ENCODE results near the gene DCLRE1C. TPM values are rescaled to one million over a fixed set of nuclear protein-coding genes. Genes with fewer than 3 reads are reported as not detected.
A peak's percentile ranks its signal among the peaks of the same experiment; 100 is the strongest.

Gene DCLRE1C
- total and polyA plus RNA-seq, 2 of the 8 experiments (the other 6 are each of a cell fraction or from before 2014, with no cell fraction given) = 0.77 to 7.4 TPM

GRCh38 chr10:14910953-14911352, 42.9 kb downstream of the DCLRE1C start (continued):
- TF ChIP-seq CBX5 (IDR thresholded peaks at IDR 0.05; ENCODE audit: low read depth, low read length) (no peak), POLR2AphosphoS5 (IDR thresholded peaks at IDR 0.05; ENCODE audit: low read depth, low read length) (0 out of 2 replicates have a peak, but pooled peaks have one; percentile 26)

All from H1 (cell line).